ENCODE data around the gene PHB1.
"Not testable (repeated sequence)": the region's sequence is repeated elsewhere in the genome, so short reads cannot be mapped to it uniquely, and the experiment has no call there.

Gene PHB1

GRCh38 chr17:49439305-49439672, 24.6 kb upstream of the PHB1 start:
- no peak for DNase-seq

- DNase-seq: no peak
Measured at GRCh38 chr17:49438436-49439278, 24.0 kb upstream of the PHB1 start.

GRCh38 chr17:49437696-49438435, 23.2 kb upstream of the PHB1 start:
- no peak for DNase-seq

DNA sequence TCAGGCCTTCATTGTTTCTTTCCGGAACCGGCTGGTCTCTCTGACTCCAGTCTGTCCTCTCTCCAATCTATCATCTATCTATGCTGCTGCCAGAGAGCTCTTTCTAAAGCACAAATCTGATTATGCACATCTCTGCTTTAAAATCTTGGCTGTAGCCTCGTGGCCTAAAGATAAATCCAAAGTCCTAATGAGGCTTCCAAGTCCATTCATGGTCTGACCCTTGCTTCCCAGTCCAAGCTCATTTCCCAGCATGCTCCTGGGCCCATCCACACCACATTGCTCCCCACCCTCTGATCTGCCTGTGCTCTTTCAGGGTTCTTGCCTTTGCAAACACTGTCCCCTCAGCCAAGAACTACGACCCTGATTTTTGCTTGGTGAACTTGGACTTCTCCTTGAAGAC, 21.5 kb upstream of the PHB1 start:
- DNase-seq: no peak

GRCh38 chr17:49435671-49436029, 21.0 kb upstream of the PHB1 start:
- no peak for DNase-seq

DNA sequence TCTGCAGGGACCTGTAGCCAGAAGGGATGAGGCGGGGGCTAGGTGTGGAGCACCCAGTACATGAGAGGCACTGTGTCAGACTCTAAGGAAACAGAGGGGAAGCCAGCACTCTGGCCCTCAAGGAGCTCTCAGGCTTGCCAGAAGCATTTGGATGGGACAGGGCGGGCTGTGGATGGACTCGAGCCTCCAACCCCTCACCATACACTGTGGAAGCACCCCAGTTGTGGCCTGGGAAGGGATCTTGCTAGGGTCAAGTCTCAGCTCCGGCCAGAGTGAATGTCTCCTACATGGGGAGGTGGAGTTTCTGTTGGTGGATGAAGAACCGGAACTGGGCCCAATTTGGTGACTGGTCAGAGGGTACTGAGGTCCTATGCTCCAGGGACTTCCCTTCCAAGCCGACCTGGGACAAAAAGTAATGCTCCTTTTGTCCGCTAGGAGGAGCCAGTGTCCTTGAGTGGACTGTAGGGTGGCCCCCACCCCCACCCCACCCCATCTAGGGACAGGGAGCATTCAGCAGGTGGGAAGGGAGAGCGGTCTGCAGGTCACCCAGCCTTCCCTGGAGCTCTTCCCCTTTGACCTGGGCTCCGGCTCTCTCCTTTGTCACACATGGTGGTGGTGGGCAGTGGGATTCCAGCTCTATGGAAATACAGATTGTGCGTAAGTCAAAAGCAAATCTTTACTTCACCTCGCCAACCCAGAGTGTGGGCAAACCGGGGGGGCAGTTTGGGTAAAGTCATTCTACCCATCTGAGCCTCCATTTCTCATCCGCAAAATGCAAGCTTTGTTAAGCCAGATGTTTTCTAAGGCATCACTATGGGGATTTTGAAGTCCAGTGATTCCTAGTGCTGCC, 20.4 kb upstream of the PHB1 start:
- DNase-seq: peak; percentile 36

- no peak for DNase-seq
Measured at GRCh38 chr17:49433000-49433694, 18.5 kb upstream of the PHB1 start.

- DNase-seq: no peak
Measured at GRCh38 chr17:49431743-49432142, 17.1 kb upstream of the PHB1 start.

DNA sequence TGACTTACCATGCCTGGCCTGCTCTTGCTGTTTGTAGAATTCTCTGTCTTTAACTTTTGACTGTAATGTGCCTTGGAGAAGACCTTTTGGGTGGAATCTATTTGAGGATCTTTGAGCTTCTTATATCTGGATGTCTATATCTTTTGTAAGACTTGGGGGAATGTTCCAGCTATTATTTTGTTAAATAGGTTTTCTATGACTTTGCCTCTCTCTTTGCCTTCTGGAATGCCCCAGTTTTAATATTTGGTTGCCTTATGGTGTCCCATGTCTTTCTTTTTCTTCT, 10.3 kb upstream of the PHB1 start:
- no peak for DNase-seq

GRCh38 chr17:49424276-49425003, 9.8 kb upstream of the PHB1 start:
- DNase-seq: not testable (repeated sequence)

DNA sequence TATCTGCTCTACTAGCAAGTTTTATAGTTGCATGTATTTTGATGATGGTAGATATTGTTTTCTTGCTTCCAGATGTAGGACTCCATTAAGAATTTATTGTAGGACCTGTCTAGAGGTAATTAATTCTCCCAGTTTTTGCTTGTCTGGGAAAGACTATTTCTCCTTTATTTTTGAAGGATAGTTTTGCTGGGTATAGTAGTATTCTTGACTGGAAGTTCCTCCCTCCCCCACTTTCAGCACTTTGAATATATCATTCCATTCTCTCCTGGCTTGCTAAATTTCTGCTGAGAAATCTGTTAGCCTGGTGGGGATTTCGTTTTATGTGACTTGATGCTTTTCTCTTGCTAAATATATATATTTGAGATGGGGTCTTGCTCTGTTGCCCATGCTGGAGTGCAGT, 8.0 kb upstream of the PHB1 start:
- no peak for DNase-seq

DNA sequence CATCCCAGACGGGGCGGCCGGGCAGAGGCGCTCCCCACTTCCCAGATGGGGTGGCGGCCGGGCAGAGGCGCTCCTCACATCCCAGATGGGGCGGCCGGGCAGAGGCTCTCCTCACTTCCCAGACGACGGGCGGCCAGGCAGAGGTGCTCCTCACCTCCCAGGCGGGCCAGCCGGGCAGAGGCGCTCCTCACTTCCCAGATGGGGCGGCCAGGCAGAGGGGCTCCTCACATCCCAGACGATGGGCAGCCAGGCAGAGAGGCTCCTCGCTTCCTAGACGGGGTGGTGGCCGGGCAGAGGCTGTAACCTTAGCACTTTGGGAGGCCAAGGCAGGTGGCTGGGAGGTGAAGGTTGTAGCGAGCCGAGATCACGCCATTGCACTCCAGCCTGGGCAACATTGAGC, 5.1 kb upstream of the PHB1 start:
- DNase-seq: not testable (repeated sequence)

- DNase-seq: not testable (repeated sequence)
Measured at GRCh38 chr17:49418754-49419740, 4.4 kb upstream of the PHB1 start.

GRCh38 chr17:49414271-49414621, 436 bp downstream of the PHB1 start:
- DNase-seq: no peak

DNA sequence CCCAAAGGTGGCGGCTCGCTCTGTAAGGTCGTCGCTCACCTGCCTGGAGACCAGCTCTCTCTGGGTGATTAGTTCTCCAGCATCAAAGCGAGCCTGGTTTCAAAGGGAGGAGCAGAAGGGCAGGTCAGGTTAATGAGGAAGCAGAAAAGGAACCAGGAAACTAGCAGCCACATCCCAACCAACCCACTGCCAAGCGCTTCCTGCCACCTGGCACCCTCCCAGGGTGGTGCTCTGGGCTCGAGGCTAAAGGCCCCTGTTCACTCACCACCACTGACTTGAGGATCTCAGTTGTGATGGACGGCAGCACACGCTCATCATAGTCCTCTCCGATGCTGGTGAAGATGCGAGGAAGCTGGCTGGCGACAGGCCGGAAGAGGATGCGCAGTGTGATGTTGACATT, 5.6 kb downstream of the PHB1 start:
- DNase-seq: no peak

GRCh38 chr17:49407981-49408501, 6.6 kb downstream of the PHB1 start:
- peak; percentile 77 for DNase-seq

GRCh38 chr17:49407086-49407485, 7.6 kb downstream of the PHB1 start:
- DNase-seq: no peak

DNA sequence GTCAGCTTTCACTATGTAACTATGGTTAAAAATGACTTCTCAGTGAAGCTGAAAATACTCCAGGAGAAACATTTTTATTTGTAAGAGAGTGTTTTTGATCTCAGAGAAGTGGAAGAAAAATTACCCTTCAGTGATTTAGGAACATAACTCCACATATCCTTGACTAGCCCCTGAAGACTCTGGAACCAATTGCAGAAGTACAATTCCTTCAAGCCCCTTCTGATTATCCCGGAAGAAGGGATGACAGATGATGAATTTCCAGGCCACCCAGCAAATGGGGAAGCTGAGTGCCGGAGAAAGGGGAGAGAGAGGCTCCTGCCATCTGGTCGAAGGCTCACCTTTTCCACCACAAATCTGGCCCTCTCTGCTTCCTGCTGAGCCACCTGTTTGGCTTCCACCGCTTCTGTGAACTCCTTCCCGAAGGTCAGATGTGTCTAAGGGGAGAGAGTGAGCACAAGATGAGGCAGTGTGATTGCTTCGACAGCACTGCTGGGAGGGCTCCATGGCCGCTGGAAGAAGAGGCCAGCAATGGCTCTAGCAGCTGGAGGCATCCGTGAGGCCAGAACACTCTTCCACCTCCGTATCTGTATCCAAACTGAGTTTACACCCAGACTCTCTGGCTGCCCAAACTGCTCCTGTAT, 8.1 kb downstream of the PHB1 start:
- DNase-seq: no peak

GRCh38 chr17:49404906-49405305, 9.8 kb downstream of the PHB1 start:
- DNase-seq: no peak

DNA sequence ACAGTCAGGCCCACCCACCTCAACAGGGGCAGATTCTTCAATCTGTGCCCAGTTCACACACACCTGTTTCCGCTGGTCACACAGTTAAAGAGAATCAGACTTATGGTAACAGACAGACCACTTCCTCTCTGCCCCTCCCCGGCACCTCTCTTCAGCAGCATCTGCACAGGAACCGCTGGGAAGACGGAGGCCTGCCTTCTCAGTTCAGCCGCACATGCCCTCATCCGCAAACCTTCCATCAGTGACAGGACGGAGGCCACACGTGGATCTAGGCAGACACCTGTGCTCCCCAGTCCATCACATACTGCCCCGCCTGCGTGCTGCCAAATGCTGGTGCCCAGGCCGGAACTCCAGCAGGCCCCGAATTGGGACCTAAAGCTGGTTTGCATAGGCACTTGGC, 10.3 kb downstream of the PHB1 start:
- DNase-seq: peak; percentile 32

All from CD4-positive, alpha-beta T cell treated with Interleukin-4 for 4 hours (primary cell).